COR-L47 (cell line): ENCODE results near the gene LRRC3C.

ENCODE experiments used
- DNase-seq: peaks from one replicate; lab custom pipeline; 2025; lab: John Stamatoyannopoulos, UW

LRRC3C gene

GRCh38 chr17:39979893-39980350 is 52.4 kb downstream of the LRRC3C start:
- DNase-seq, result peak; percentile 20

- peak; percentile 99 for DNase-seq
Measured at GRCh38 chr17:39980351-39981206, 53.0 kb downstream of the LRRC3C start, which contains the start of gene PSMD3. TSS of gene PSMD3 (plus strand) at chr17:39980807. CDS start at chr17:39980971, 164 bp downstream.

- no peak for DNase-seq
Measured at GRCh38 chr17:39981207-39981741, 53.7 kb downstream of the LRRC3C start.

GRCh38 chr17:39981766-39982375 is 54.3 kb downstream of the LRRC3C start:
- DNase-seq, result no peak

GRCh38 chr17:39988206-39988810 is 60.8 kb downstream of the LRRC3C start:
- DNase-seq, result no peak

GRCh38 chr17:39994448-39994847 is 66.9 kb downstream of the LRRC3C start:
- no peak for DNase-seq
